Adrenal gland (tissue), 12 donors: ENCODE measurements around the gene NHS. TPM values are rescaled to one million over a fixed set of nuclear protein-coding genes. Genes with fewer than 3 reads are reported as not detected.

ENCODE experiments used
- DNase-seq, 7 donors: peaks; one replicate each; pipeline ENCODE4 v3.0.0-alpha.2; 2019 to 2020
- H3K27ac ChIP-seq, 5 donors: fragments of 200-600 bp; sonication (generic) in 4 of 5; 1 replicate in 3 of 5; 2 replicates in 2 of 5; pipeline versions ENCODE4 v1.5.1 to v1.8.0; 2016 to 2020; ENCODE audit warnings: mild to moderate bottlenecking in 1 of 5
- H3K27me3 ChIP-seq: fragments of 200-600 bp; 2 replicates; pipeline ENCODE4 v1.8.0; 2021
- H3K36me3 ChIP-seq, 2 donors: fragments of 200-600 bp; replicated peaks in 1 of 2; 1 replicate in 1 of 2; 2 replicates in 1 of 2; pipeline versions ENCODE4 v1.5.1 to v1.8.0; 2018 to 2022
- H3K4me1 ChIP-seq, 2 donors: fragments of 200-600 bp; replicated peaks in 1 of 2; 1 replicate in 1 of 2; 2 replicates in 1 of 2; pipeline versions ENCODE4 v1.5.1 to v1.8.0; 2018 to 2021
- H3K4me3 ChIP-seq, 4 donors: fragments of 200-600 bp; sonication (generic) in 3 of 4; one replicate each; pipeline ENCODE4 v1.5.1; 2016 to 2018
- H3K9me3 ChIP-seq, 3 donors: fragments of 200-600 bp; sonication (generic) in 1 of 3; replicated peaks in 1 of 3; 1 replicate in 2 of 3; 2 replicates in 1 of 3; pipeline versions ENCODE4 v1.5.1 to v1.8.0; 2016 to 2021
- POLR2A ChIP-seq, 2 donors: fragments of 450-650 bp; IDR thresholded peaks; one replicate each; pipeline ENCODE4 v1.6.1; 2017; ENCODE audit warnings: antibody characterized with exemption in 2 of 2, mild to moderate bottlenecking in 2 of 2, moderate library complexity in 1 of 2
- WGBS, 4 donors: extraction: QIAGEN DNeasy Blood & Tissue Kit in 2 of 4; methylation state at CpG; one replicate each; pipeline versions ENCODE4 v1.1.5 to v1.1.7; 2013 to 2017; 5-methylcytosine and 5-hydroxymethylcytosine counted together
- intact Hi-C, 2 donors: fragments of 100-400 bp; cut with DNase I; formaldehyde crosslinking; loops; one replicate each; pipeline versions ENCODE4 v1.14.1 to v1.15.0; 2022 to 2023
- microRNA-seq, 3 donors: library from miRNA; unstranded; fragments of <30 nt; microRNA quantifications; one replicate each; pipeline ENCODE4, GENCODE V29; 2017 to 2020
- polyA plus RNA-seq, 3 donors: library from polyadenylated mRNA; stranded (reverse); fragments of 200-250 nt in 2 of 3; fragments of 350-450 nt in 1 of 3; fragmentation: Illumina TruSeq in 1 of 3; extraction: RNeasy Lipid Tissue Mini Kit (QIAGEN cat#74804) in 1 of 3; gene quantifications; one replicate each; pipeline ENCODE4 v1.2.3, GENCODE V29; 2013 to 2014
- small RNA-seq, 2 donors: library from RNA; depleted of rRNA; stranded (forward); fragments of <200 nt; gene quantifications; one replicate each; pipeline ENCODE3, GENCODE V24; 2016
- total RNA-seq, 9 donors: library from RNA; depleted of rRNA in 4 of 9; stranded (reverse); fragments of >200 nt in 4 of 9; fragments of 120-200 nt in 1 of 9; fragmentation: NEBNext Ultra II Directional in 1 of 9; extraction: Animal tissue kit (Norgen Biotek cat#: 25700) in 1 of 9; gene quantifications; one replicate each; pipeline versions ENCODE4 v1.1.0 to v1.2.4, GENCODE V29; 2013 to 2023
- TF ChIP-seq, protein P1 (sequence below), 6 experiments: fragments of 450-650 bp in 4 of 6; fragments of 200-600 bp in 2 of 6; sonication (generic) in 1 of 6; IDR thresholded peaks; 1 replicate in 5 of 6; 2 replicates in 1 of 6; pipeline versions ENCODE4 v1.5.1 to v1.8.0; 2016 to 2021; ENCODE audit warnings: antibody characterized with exemption in 6 of 6, mild to moderate bottlenecking in 2 of 6, moderate library complexity in 1 of 6
- donor health status: healthy with polysubstance abuse.
- donor health status: Bipolar disorder and iron deficiency.
- donor health status: DM: yes; HTN: yes; CAD: no.
- donor health status: DM: no; HTN: no; CAD: no.
- donor health status: DM: no; HTN: no; CAD: no.
- donor health status: DM: yes; HTN: yes; CAD: no.

NHS gene
- total and polyA plus RNA-seq, 12 donors = 4.4 to 12.5 (median 6.8) TPM

GRCh38 chrX:17779434-17779833, 404.4 kb downstream of the NHS start:
- no peak for TF ChIP-seq POLR2A (IDR thresholded peaks at IDR 0.05)
- TF ChIP-seq, protein P1, sequence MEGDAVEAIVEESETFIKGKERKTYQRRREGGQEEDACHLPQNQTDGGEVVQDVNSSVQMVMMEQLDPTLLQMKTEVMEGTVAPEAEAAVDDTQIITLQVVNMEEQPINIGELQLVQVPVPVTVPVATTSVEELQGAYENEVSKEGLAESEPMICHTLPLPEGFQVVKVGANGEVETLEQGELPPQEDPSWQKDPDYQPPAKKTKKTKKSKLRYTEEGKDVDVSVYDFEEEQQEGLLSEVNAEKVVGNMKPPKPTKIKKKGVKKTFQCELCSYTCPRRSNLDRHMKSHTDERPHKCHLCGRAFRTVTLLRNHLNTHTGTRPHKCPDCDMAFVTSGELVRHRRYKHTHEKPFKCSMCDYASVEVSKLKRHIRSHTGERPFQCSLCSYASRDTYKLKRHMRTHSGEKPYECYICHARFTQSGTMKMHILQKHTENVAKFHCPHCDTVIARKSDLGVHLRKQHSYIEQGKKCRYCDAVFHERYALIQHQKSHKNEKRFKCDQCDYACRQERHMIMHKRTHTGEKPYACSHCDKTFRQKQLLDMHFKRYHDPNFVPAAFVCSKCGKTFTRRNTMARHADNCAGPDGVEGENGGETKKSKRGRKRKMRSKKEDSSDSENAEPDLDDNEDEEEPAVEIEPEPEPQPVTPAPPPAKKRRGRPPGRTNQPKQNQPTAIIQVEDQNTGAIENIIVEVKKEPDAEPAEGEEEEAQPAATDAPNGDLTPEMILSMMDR (IDR thresholded peaks at IDR 0.05) = no peak
- intact Hi-C loops = no loop called here
- no peaks in the 10 kb centered on the region for H3K9me3 ChIP-seq

More at GRCh38 chrX:17779434-17779833, 404.4 kb downstream of the NHS start:
- no peak overlapping the region for H3K27ac ChIP-seq
- H3K4me1 ChIP-seq = no peaks in the 10 kb centered on the region
- no peaks in the 10 kb centered on the region for H3K36me3 ChIP-seq
- 80 to 93% (median 89%) methylated on average over 2 to 4 of the region's 4 CpGs for WGBS, 4 donors
- no peaks in the 10 kb centered on the region for H3K27me3 ChIP-seq
- DNase-seq = no peak
- no peak overlapping the region for H3K4me3 ChIP-seq

Small RNAs within 50 kb of the gene (microRNA-seq; reads per million reads assigned to microRNA genes)
- gene MIR4768 = 0 to 0.28 (median 0) reads per million in 3 donors

Small RNAs within 50 kb of the gene (small RNA-seq; reads per million reads assigned to genes)
- 0 to 0.24 reads per million in 2 donors for gene MIR4768
- gene RF01210 = 0 reads per million in 2 donors
